AG04450 (cell line): Measurements from ENCODE around the gene DIPK2A. TPM values are rescaled to one million over a fixed set of nuclear protein-coding genes. Genes with fewer than 3 reads are reported as not detected.
A peak's percentile ranks its signal among the peaks of the same experiment; 100 is the strongest.

ENCODE experiments used
- CTCF ChIA-PET: fragments of 300-600, 350-600 bp; formaldehyde crosslinking; extraction: SDS; loops from one replicate; lab custom pipeline; 2022; ENCODE audit warnings: antibody characterized with exemption, inconsistent platforms; lab: Charles Lee
- POLR2A ChIA-PET: fragments of 350-600 bp; formaldehyde crosslinking; extraction: SDS; loops from one replicate; lab custom pipeline; 2021; ENCODE audit warnings: antibody characterized with exemption, inconsistent platforms; lab: Yijun Ruan, JAX
- DNase-seq: peaks from one replicate; pipeline ENCODE4 v3.0.0-alpha.2; 2011; ENCODE audit warnings: low read depth, low spot score
- H3K27ac ChIP-seq: one replicate; pipeline ENCODE4 v1.5.1; 2012; ENCODE audit warnings: low read depth, low read length, control low read depth
- H3K27me3 ChIP-seq: one replicate; pipeline ENCODE4 v1.6.0; 2012; ENCODE audit warnings: low read length; ENCODE audit not compliant: control insufficient read depth, insufficient read depth
- H3K4me3 ChIP-seq: 2 replicates; pipeline ENCODE4 v1.5.1; 2011; ENCODE audit warnings: mild to moderate bottlenecking, low read depth, low read length, control low read depth
- H3K9me3 ChIP-seq: 2 replicates; pipeline ENCODE4 v1.5.1; 2012; ENCODE audit warnings: low read length; ENCODE audit not compliant: control insufficient read depth, insufficient read depth
- polyA plus RNA-seq: library from polyadenylated mRNA; depleted of rRNA; stranded (reverse); fragments of >200 nt; gene quantifications from 2 replicates; pipeline ENCODE4 v1.2.3, GENCODE V29; 2011; rRNA removed
- TF ChIP-seq, protein P1 (sequence below): IDR thresholded peaks from 2 replicates; pipeline ENCODE4 v1.5.1; 2011; ENCODE audit warnings: low read depth, low read length, control low read depth, inconsistent platforms

The DIPK2A gene
- polyA plus RNA-seq, 1 experiment: 13.1 TPM

GRCh38 chr3:144015133-144015532, 43.5 kb downstream of the DIPK2A start:
- CTCF ChIA-PET: no interaction called here
- Histone ChIP-seq H3K9me3 (no peaks in the 10 kb centered on the region), H3K27ac (no peak overlapping the region), H3K4me3 (no peak overlapping the region), H3K27me3 (no peaks in the 10 kb centered on the region)
- TF ChIP-seq, protein P1, sequence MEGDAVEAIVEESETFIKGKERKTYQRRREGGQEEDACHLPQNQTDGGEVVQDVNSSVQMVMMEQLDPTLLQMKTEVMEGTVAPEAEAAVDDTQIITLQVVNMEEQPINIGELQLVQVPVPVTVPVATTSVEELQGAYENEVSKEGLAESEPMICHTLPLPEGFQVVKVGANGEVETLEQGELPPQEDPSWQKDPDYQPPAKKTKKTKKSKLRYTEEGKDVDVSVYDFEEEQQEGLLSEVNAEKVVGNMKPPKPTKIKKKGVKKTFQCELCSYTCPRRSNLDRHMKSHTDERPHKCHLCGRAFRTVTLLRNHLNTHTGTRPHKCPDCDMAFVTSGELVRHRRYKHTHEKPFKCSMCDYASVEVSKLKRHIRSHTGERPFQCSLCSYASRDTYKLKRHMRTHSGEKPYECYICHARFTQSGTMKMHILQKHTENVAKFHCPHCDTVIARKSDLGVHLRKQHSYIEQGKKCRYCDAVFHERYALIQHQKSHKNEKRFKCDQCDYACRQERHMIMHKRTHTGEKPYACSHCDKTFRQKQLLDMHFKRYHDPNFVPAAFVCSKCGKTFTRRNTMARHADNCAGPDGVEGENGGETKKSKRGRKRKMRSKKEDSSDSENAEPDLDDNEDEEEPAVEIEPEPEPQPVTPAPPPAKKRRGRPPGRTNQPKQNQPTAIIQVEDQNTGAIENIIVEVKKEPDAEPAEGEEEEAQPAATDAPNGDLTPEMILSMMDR: no peak
- POLR2A ChIA-PET: no interaction called here
- no peak for DNase-seq

DNA sequence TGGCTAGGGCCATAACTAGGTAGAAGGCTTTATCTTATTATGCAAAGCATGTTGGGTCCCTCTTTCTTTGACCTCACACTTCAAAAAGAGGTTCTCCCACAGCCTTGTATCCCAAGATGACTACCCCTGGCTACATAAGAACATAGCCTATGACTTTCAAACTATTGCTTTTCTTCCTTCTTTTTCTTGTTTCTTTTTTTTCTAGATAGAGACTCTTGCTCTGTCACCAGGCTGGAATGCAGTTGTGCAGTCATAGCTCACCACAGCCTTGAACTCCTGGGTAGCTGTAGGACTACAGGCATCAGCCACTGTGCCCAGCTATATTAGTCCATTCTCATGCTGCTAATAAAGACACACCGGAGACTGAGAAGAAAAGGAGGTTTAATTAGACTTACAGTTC, 47.2 kb downstream of the DIPK2A start:
- POLR2A ChIA-PET: interaction anchor here (0.9 kb wide), 1 partner anchor 10 kb away, joined by 4 read pairs; no protein-coding TSS in a partner anchor
- H3K9me3 ChIP-seq: no peaks in the 10 kb centered on the region
- TF ChIP-seq, protein P1: no peak
- CTCF ChIA-PET: no interaction called here
- no peaks in the 10 kb centered on the region for H3K27me3 ChIP-seq
- DNase-seq: peak; percentile 75
- no peak overlapping the region for H3K4me3 ChIP-seq
- H3K27ac ChIP-seq: no peak overlapping the region

Other genes starting within 250 kb of the DIPK2A start
- gene SLC9A9, start 123.4 kb upstream of the DIPK2A start, polyA plus RNA-seq: 11.5 and 13.4 TPM in 2 replicates